ENCODE data around the gene PIK3R5.

PIK3R5 gene

DNA sequence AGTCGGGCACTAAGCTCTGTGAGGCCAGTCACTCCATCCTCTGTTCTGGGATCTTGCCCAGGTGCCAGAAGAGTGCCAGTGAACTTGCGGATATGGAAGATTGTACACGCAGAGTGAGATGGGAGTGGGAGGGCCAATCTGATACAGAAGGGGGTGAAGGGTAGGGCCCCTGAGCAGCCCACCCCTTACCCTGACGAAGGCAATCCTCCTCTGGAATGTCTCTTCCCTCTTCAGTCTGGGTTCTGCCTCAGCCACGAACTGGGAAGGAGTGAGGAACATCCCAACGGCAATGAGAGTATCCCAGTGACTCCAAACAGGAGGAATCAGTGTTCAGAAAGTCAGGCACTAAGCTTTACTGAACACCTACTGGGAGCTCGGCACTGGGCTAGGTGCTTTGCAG, 86.1 kb downstream of the PIK3R5 start:
- no peak for DNase-seq (ENCODE audit: low read depth)

DNA sequence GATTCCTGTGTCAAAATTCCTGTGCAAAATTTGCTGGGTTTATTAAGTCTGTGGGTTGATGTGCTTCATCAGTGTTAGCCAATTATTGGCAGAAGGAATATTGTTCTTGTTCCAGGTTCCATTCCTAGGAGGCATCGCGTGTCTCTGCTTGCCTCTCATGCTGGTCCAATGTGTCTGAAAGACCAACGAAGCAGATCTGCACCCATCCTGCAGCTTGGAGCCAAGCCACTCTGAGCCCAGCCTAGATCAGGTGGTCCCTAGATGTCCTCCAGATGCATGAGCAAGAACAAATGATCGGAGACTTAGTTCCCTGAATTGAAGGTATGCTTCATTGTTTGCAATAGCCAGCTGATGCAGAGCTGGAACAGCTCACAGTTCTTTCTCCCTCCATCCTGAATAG, 87.5 kb downstream of the PIK3R5 start:
- DNase-seq (ENCODE audit: low read depth): no peak

DNA sequence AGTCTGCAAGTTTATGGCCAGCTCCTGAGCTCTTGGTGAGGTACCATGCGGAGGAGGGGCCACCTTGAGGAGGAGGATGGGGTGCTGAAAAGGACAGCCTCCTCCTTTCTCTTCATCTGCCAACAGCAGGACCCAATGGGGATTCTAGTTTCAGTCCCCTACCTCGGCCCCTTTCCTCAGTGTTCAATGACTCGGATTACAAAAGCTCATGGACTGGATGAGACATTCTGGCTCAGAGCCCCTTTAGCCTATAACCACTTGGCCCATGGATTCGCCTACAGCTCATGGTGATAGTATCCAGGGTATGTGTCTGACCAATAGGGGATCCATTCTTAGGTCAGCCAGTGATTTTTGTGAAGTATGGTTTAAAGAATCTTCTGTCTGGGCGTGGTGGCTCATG, 89.5 kb downstream of the PIK3R5 start:
- DNase-seq (ENCODE audit: low read depth): no peak

- no peak for DNase-seq (ENCODE audit: low read depth)
Observed at GRCh38 chr17:8875436-8875835, 90.1 kb downstream of the PIK3R5 start.

DNA sequence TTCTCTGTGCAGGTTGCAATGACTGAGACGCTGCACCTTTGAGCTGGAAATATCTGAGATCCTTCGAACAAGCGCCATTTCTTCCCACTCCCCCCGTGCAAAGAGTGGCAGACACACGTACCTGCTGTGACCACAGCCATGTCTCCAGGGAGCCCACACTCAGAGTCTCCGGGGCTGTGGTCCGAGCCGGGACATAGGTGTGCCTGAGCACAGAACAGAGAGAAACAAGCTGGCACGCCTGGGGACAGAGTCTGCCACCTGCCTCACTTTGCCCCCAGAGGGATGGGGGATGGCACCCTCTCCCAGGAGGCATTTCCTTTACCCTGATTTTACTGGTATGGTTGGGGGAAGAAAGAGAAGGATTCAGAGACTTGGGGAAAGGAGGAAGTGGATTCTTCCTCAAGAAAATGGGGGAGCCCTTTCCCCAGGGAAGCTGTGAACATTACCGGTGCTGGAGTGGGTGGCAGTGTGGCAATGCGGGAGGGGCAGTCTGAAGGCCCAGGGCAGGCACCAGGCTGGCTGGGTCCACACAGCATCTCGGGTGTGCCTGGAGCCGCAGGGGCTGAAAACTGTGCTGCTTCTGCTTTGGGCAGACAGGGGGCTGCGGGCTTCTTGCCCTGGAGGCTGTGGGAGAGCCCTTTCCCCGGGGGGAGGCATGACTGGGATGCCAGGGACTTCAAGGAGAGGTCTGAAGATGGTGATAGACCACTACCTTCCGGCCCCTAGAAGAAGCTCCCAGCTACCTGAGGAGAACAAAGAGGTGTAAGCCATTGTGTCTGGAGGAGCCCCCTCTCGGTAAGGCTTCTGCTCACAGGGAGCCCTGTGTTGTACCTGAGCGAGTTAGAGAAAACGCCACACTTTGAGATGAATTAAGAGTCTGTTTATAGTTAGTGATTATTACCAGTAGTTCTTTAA, 91.4 kb downstream of the PIK3R5 start:
- no peak for DNase-seq (ENCODE audit: low read depth)

- no peak for DNase-seq (ENCODE audit: low read depth)
Observed at GRCh38 chr17:8872705-8873435, 92.6 kb downstream of the PIK3R5 start.

DNA sequence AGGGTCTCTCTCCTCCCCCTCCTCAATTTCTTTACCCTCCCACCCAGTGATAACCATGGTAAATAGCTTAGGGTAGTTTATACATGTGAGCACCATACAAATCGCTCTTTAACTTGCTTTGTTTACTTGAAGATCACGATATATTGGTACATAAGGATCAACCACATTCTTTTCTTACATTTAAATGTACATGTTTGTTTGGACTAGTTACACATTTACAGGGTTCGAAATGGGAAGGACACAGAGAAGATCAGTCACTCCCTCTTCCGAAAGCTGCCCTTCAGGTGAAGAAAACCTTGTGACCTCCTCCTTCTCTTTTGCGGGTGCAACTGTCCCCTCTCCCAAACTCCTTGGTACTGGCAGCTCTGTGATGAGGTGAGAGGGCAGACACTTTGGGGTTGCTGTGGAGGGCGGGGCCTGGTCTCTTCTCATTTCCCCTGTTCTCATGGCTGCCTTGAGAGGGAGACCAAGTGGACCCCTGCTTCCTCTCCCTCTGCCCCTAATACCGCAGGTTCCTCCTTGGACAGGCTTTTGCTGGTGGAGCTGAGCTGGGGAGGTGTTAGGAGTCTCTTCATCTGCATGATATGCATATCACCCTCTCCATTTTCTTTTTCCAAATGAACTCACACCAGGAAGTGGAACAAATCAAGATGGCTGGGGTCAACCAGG, 93.3 kb downstream of the PIK3R5 start:
- no peak for DNase-seq (ENCODE audit: low read depth)

DNA sequence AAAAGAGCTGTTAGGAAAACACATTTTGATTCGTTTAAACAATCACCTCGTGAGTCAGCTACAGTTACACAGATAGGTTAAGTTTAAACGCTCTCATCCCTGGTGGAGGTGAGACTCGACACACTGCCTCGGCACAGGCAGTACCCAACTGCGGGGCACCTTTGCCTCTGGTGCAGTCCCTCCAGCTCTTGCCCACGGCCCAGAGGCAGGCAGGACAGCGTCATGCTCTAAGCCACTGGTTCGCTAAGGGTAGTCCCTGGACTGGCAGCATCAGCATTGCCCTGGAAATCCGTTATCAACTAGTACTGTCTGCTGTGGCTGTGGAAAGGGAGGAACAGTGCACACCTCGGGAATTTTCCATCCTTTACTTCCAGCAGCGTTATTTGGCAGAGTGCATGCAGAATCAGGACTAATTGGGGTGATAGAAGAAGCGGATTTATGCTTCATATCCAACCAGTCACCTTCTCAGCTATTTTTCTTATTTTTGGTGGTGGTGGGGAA, 94.4 kb downstream of the PIK3R5 start:
- DNase-seq (ENCODE audit: low read depth): no peak

DNA sequence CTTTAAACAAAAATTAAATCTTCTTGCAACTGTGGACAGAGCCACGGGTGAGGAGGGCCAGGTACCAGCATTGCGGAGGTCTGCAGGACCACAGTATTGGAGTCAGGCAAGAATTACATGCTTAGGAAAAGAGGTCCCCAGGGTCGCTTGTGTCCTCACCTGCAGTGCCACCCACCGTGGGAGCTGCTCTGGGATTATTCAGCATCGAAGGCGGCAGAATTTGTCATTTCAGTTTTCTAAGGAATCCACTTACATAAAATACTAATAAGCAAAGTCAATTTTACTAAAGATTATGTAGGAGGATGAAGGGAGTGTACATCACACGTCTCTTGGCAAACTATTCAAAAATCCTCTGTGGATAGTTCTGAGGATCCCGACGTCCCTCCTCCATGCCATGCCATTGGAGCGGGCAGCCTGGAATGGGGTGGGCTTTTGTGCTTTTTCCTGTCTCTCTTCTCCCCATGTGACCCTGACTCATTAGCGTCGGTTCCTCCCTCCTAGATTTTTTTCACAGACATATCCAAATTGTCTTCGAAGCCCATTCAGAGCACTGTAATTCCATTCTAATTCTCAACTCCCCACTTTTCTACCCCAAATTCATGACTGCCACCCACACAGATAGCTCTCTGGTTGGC, 95.0 kb downstream of the PIK3R5 start:
- no peak for DNase-seq (ENCODE audit: low read depth)

- no peak for DNase-seq (ENCODE audit: low read depth)
Observed at GRCh38 chr17:8869114-8869815, 96.2 kb downstream of the PIK3R5 start.

DNA sequence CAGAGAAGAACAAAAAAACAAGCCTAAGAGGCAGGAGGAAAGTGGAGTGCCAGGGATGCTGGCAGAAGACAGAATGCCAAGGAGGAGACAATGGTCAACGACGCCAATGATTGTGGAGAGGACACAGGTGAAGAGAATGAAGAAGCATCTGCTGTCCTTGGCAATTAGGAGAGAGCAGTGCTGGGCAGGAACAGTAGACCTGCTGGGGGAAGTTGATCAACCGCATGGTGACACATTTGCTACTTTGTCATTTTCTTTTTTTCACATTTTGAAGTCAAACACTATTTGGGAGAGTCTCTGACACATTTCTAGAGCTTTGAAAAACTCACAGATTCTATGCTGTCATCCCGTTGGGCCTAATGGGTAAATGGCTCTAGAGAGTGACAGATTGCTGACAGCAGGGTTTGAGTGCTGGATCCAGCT, 97.0 kb downstream of the PIK3R5 start:
- DNase-seq (ENCODE audit: low read depth): no peak

GRCh38 chr17:8868092-8868491, 97.4 kb downstream of the PIK3R5 start:
- no peak for DNase-seq (ENCODE audit: low read depth)

DNA sequence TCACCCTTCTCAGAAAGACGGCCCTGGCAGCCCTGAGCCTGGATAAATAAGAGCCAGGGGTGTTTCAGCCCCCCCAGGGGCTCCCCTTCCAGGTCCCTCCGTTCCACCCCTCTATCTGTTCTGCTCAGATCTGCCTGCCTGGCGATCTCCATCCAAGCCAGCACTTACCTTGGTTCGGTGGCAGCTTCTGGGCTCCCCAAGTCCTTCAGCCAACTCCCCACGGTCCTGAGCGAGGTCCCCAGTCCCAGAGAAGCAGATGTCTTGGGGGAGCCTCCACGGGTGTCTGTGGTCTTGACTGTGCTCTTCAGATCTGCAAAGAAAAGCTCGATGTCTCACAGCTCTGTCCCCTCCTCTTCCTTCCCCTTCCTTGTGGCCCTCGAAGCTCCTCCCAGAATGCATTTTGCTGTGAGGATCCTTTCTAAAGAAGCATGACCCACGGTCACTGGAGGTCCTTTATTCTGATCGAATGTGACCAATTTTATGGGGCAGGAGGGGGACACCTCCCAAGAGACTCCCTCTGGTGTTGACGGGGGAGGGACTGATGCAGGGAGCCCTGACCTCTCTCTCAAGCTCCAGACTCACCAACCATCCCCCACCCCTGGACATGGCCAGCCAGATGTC, 98.0 kb downstream of the PIK3R5 start, which contains the start of gene PIK3R6:
Gene PIK3R6 (minus strand): TSS at position 314 of the 621 bp plus-strand sequence. CDS start 17,880 bp downstream, outside the sequence.
- no peak for DNase-seq (ENCODE audit: low read depth)

GRCh38 chr17:8865811-8866210, 99.7 kb downstream of the PIK3R5 start:
- no peak for DNase-seq (ENCODE audit: low read depth)

DNA sequence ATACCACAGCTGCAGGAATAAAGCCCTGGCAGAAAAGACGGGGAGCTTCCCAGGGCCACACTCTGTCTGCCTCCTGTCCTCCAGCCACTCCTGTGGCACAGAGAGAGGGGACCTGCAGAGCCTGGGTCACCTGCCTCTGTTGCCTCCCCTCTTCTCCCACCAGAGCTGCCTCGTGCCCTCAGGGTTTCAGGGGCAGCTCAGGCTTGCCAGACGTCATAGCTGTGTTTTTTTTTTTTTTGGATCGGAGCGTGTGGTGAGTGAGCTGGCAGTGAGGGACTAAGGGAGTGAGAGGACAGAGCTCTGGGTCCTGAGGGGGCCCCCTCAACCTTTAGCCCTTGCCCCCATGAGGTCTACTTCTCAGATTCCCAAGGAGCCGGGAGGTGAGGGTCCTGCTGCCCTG, 100.1 kb downstream of the PIK3R5 start:
- no peak for DNase-seq (ENCODE audit: low read depth)

DNA sequence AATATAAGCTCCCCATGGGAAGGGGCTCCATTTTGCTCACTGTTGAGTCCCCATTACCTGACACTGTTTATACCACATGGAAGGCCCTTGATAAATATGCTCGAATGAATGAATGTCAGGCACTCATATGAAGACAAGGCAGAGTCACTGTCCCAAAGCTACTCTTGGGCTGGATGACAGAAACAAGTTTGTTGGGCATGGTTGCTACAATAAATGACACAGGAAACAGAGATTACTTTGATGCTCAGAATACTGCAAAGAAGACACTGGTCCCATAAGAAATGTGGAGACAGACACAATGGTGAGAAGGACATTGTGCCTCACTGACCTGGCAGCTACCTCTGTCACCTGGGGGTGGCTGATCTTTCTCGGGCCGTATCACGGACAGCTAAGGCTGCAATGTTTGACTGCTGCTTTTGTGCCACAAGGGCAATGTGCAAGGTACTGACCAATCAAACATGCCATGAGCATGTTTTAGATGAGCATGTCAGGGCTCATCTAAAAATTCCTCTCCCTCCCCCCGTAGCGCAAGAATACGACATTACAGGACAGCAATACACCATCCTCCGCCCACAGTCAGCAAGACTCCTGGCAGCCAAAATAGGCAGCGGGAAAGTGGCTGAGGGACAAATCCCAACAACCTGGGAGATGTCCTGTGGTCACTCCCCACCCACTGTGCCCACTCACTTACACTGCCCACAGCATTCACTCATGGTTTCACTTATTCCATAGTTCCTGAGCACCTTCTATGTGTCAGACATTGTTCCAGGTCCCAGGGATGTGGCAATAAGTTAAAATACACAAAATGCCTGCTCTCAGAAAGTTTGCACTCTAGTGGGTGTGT, 103.1 kb downstream of the PIK3R5 start:
- DNase-seq (ENCODE audit: low read depth): no peak

DNA sequence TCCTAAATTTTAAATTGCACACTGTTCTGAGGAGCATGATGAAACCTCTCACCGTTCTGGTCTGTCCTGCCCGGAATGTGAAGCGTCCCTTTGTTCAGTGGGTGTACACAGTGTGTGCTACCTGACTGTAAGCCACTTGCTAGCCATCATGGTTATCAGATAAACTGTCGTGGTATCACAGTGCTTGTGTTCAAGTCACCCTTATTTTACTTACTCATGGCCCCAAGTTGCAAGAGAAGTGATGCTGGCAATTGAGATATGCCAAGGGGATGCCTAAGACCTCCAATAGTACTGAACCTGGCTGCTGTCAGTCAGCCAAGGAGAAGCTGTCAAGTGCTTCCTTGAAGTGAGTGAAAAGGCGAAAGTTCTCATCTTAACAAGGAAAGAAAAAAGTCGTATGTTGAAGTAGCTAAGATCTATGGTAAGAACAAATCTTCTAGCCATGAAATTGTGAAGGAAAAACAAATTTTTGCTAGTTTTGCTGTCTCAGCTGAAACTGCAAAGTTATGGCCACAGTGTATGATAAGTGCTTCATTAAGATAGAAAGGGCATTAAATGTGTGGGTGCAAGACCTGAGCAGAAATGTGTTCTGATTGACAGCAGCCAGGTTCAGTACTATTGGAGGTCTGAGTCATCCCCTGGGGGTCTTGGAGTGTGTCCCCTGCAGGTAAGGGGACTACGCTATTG, 103.9 kb downstream of the PIK3R5 start:
- no peak for DNase-seq (ENCODE audit: low read depth)

DNA sequence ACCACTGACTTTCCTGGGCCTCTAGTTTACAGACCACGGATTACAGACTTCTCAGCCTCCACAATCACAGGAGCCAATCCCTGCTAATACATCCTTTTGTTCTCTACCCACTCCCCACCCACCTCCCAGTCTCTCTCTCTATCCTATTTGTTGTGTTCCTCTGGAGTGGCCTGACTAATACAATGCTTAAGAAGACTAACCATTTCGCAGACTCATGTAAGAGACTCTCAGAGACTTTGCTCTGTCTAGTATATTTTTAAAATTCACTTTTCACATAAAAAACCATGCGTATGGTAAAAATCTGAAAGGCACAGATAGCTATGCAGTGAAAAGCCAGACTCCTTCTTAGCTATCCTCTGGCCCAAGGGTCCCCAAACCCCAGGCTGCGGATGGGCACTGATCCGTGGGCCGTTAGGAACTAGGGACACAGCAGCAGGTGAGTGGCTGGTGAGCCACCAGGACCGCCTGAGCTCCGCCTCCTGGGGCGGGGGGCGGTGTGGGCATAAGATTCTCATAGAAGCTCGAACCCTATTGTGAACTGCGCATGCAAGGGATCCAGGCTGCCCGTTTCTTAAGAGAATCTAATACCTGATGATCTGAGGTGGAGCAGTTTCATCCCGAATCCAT, 105.6 kb downstream of the PIK3R5 start:
- no peak for DNase-seq (ENCODE audit: low read depth)
